IMR-90 (cell line): ENCODE measurements around the gene LCP1. TPM values are rescaled to one million over a fixed set of nuclear protein-coding genes. Genes with fewer than 3 reads are reported as not detected.

ENCODE experiments used
- ATAC-seq: fragments of 200-7000 bp; cut with Tn5 transposase; 2 replicates; pipeline ENCODE4 v1.9.1; 2020; ENCODE audit warnings: low read depth, mild to moderate bottlenecking, moderate library complexity
- BruUV-seq: library from RNA; stranded (reverse); fragments of 400-500 nt; replicated peaks from 2 replicates; lab custom pipeline; 2021; lab: Mats Ljungman, UMichigan
- CTCF ChIA-PET: fragments of 300-600 bp; formaldehyde crosslinking; extraction: SDS; loops from one replicate; lab custom pipeline; 2021; ENCODE audit warnings: antibody characterized with exemption; lab: Yijun Ruan, JAX
- POLR2A ChIA-PET: fragments of 300-600 bp; sonication (Branson Sonifier 250); formaldehyde crosslinking; loops from one replicate; lab custom pipeline; 2022; ENCODE audit warnings: antibody characterized with exemption; ENCODE audit not compliant: unreplicated experiment; lab: Charles Lee
- DNase-seq: peaks from one replicate; pipeline ENCODE4 v3.0.0; 2013
- H2AFZ ChIP-seq: replicated peaks from 2 replicates; pipeline ENCODE3; 2013; ENCODE audit warnings: low read length, mild to moderate bottlenecking; ENCODE audit not compliant: poor library complexity
- H2AK5ac ChIP-seq: 2 replicates; pipeline ENCODE4 v1.6.1; 2013; ENCODE audit warnings: low read depth, low read length, inconsistent platforms
- H2AK9ac ChIP-seq: replicated peaks from 2 replicates; pipeline ENCODE3; 2013; ENCODE audit warnings: mild to moderate bottlenecking, low read depth, low read length, moderate library complexity; ENCODE audit not compliant: poor library complexity
- H2BK120ac ChIP-seq: 2 replicates; pipeline ENCODE4 v1.6.1; 2013; ENCODE audit warnings: low read depth, low read length, inconsistent platforms
- H2BK15ac ChIP-seq: 3 replicates; pipeline ENCODE4 v1.6.1; 2013; ENCODE audit warnings: low read depth, low read length, inconsistent platforms
- H2BK20ac ChIP-seq: 2 replicates; pipeline ENCODE4 v1.6.1; 2013; ENCODE audit warnings: low read depth, mild to moderate bottlenecking, inconsistent platforms, low read length, moderate library complexity
- H2BK5ac ChIP-seq: 2 replicates; pipeline ENCODE4 v1.6.1; 2013; ENCODE audit warnings: mild to moderate bottlenecking, low read depth, low read length, inconsistent platforms; ENCODE audit not compliant: poor library complexity, severe bottlenecking
- H3K14ac ChIP-seq: replicated peaks from 2 replicates; pipeline ENCODE4 v1.6.1; 2013; ENCODE audit warnings: low read depth, low read length, inconsistent platforms
- H3K18ac ChIP-seq: 2 replicates; pipeline ENCODE4 v1.6.1; 2013; ENCODE audit warnings: low read depth, low read length, control low read depth
- H3K23ac ChIP-seq: 2 replicates; pipeline ENCODE4 v1.6.1; 2013; ENCODE audit warnings: low read depth, low read length, inconsistent platforms
- H3K27ac ChIP-seq: 2 replicates; pipeline ENCODE4 v1.5.1; 2013; ENCODE audit warnings: mild to moderate bottlenecking, control low read depth, low read length; ENCODE audit not compliant: insufficient read depth
- H3K27me3 ChIP-seq: 2 replicates; pipeline ENCODE4 v1.6.1; 2013; ENCODE audit warnings: low read length; ENCODE audit not compliant: control insufficient read depth, insufficient read depth
- H3K36me3 ChIP-seq: 2 replicates; pipeline ENCODE4 v1.6.1; 2013; ENCODE audit warnings: low read length, mixed read lengths; ENCODE audit not compliant: control insufficient read depth, insufficient read depth
- H3K4ac ChIP-seq: 2 replicates; pipeline ENCODE4 v1.6.1; 2013; ENCODE audit warnings: low read depth, low read length, inconsistent platforms
- H3K4me1 ChIP-seq: 2 replicates; pipeline ENCODE4 v1.6.1; 2013; ENCODE audit warnings: low read length, mixed read lengths; ENCODE audit not compliant: control insufficient read depth, insufficient read depth
- H3K4me2 ChIP-seq: 2 replicates; pipeline ENCODE4 v1.6.1; 2013; ENCODE audit warnings: low read depth, mild to moderate bottlenecking, control low read depth, low read length, moderate library complexity
- H3K4me3 ChIP-seq: 2 replicates; pipeline ENCODE4 v1.5.1; 2013; ENCODE audit warnings: low read depth, mild to moderate bottlenecking, control low read depth, low read length, moderate library complexity; ENCODE audit not compliant: insufficient read depth
- H3K56ac ChIP-seq: 2 replicates; pipeline ENCODE4 v1.6.1; 2013; ENCODE audit warnings: low read length, inconsistent platforms; ENCODE audit not compliant: insufficient read depth; ENCODE audit errors: extremely low read depth
- H3K79me1 ChIP-seq, 2 experiments: 2 replicates each; pipeline ENCODE4 v1.6.1; 2013; ENCODE audit warnings: low read length in 2 of 2, inconsistent platforms in 1 of 2, low read depth in 1 of 2
- H3K9ac ChIP-seq: 2 replicates; pipeline ENCODE4 v1.6.1; 2013; ENCODE audit warnings: low read depth, low read length, control low read depth
- H3K9me1 ChIP-seq: 2 replicates; pipeline ENCODE4 v1.6.1; 2013; ENCODE audit warnings: low read length, inconsistent platforms; ENCODE audit not compliant: insufficient read depth
- H3K9me3 ChIP-seq: 2 replicates; pipeline ENCODE4 v1.6.1; 2013; ENCODE audit warnings: low read length; ENCODE audit not compliant: control insufficient read depth, insufficient read depth
- H4K20me1 ChIP-seq: 2 replicates; pipeline ENCODE4 v1.6.1; 2013; ENCODE audit warnings: low read length, inconsistent platforms; ENCODE audit not compliant: insufficient read depth
- H4K5ac ChIP-seq: 2 replicates; pipeline ENCODE4 v1.6.1; 2013; ENCODE audit warnings: mild to moderate bottlenecking, low read depth, low read length, control low read depth
- H4K8ac ChIP-seq, 2 experiments: 2 replicates each; pipeline ENCODE4 v1.6.1; 2013; ENCODE audit warnings: low read depth in 2 of 2, low read length in 2 of 2, control low read depth in 1 of 2, inconsistent platforms in 1 of 2
- H4K91ac ChIP-seq: 2 replicates; pipeline ENCODE4 v1.6.1; 2013; ENCODE audit warnings: low read depth, low read length, inconsistent platforms; ENCODE audit not compliant: insufficient read depth
- POLR2A ChIP-seq: IDR thresholded peaks from 2 replicates; pipeline ENCODE4 v1.6.1; 2012; ENCODE audit warnings: mild to moderate bottlenecking, low read depth, low read length
- RFX5 ChIP-seq: IDR thresholded peaks from 2 replicates; pipeline ENCODE4 v1.8.0; 2012; ENCODE audit warnings: low read depth, mild to moderate bottlenecking, low read length, moderate library complexity
- SMC3 ChIP-seq: fragments of 150-350 bp; IDR thresholded peaks from 2 replicates; pipeline ENCODE4 v1.6.1; 2016; ENCODE audit warnings: low read depth, mild to moderate bottlenecking, antibody characterized with exemption, low read length, moderate library complexity
- USF2 ChIP-seq: fragments of 150-350 bp; IDR thresholded peaks from 2 replicates; pipeline ENCODE4 v1.6.1; 2017; ENCODE audit warnings: mild to moderate bottlenecking, antibody characterized with exemption, low read length, low read depth
- WGBS, 2 experiments: methylation state at CpG; one replicate each; pipeline versions ENCODE4 v1.1.5 to v1.1.7; 2013; ENCODE audit warnings: missing lambda C conversion rate in 2 of 2; ENCODE audit not compliant: insufficient read length in 1 of 2; ENCODE audit errors: extremely low coverage in 2 of 2; 5-methylcytosine and 5-hydroxymethylcytosine counted together
- dilution Hi-C: fragments of 300-500 bp; cut with HindIII; formaldehyde crosslinking; loops from one replicate; pipeline ENCODE4 v1.14.3; 2018; ENCODE audit warnings: low sequenced_read_pairs; ENCODE audit not compliant: unreplicated experiment
- in situ Hi-C: fragments of 300-500 bp; cut with MboI; formaldehyde crosslinking; loops from 3 replicates; pipeline ENCODE4 v1.14.3; 2019; ENCODE audit warnings: low sequenced_read_pairs, inconsistent platforms, mixed read lengths
- intact Hi-C: fragments of 100-400 bp; cut with micrococcal nuclease; formaldehyde crosslinking; loops from 2 replicates; pipeline ENCODE4 v1.10.0; 2022
- polyA plus RNA-seq, 3 experiments: library from polyadenylated mRNA; depleted of rRNA; stranded (reverse); fragments of >200 nt; gene quantifications; 2 replicates each; pipeline ENCODE4 v1.2.3, GENCODE V29; 2012; ENCODE audit warnings: low replicate concordance in 1 of 3
- total RNA-seq: library from RNA; depleted of rRNA; stranded (reverse); fragments of >200 nt; gene quantifications from 2 replicates; pipeline ENCODE4 v1.2.3, GENCODE V29; 2012

The LCP1 gene
- total and polyA plus RNA-seq, 2 of the 4 experiments (the other 2 are of a cell fraction): not detected

- dilution Hi-C loops: no loop called here
- H3K4me3 ChIP-seq: no peak overlapping the region
- H3K18ac ChIP-seq: no peak overlapping the region
- H3K27me3 ChIP-seq: peaks cover 2% of the 10 kb centered on the region
- no peak overlapping the region for H3K4me2 ChIP-seq
- no peaks in the 10 kb centered on the region for H3K79me1 ChIP-seq
- no peak overlapping the region for H3K14ac ChIP-seq
- TF ChIP-seq RFX5 (no peak), SMC3 (no peak), USF2 (no peak), POLR2A (no peak)
- CTCF ChIA-PET: no interaction called here
- no peak overlapping the region for H3K23ac ChIP-seq
- no peak for DNase-seq
- H3K4me1 ChIP-seq: no peaks in the 10 kb centered on the region
- H4K20me1 ChIP-seq: no peaks in the 10 kb centered on the region
- no peak overlapping the region for H2BK20ac ChIP-seq
- in situ Hi-C loops: no loop called here
- H3K9me1 ChIP-seq: no peaks in the 10 kb centered on the region
- POLR2A ChIA-PET: no interaction called here
- intact Hi-C loops: no loop called here
- no peaks in the 10 kb centered on the region for H3K9me3 ChIP-seq
- ATAC-seq: no peak
- no peak overlapping the region for H3K9ac ChIP-seq
- H3K56ac ChIP-seq: no peak overlapping the region
- H3K27ac ChIP-seq: no peak overlapping the region
- no peak overlapping the region for H4K5ac ChIP-seq
- H2AFZ ChIP-seq: no peak overlapping the region
- H2AK9ac ChIP-seq: no peak overlapping the region
- no peak overlapping the region for H3K4ac ChIP-seq
- H4K8ac ChIP-seq: no peak overlapping the region
- H2BK5ac ChIP-seq: no peak overlapping the region
- no peaks in the 10 kb centered on the region for H3K36me3 ChIP-seq
- H2BK120ac ChIP-seq: no peak overlapping the region
- WGBS, 2 experiments: no CpG with 5 or more reads among the region's 3 CpGs
- H4K91ac ChIP-seq: no peak overlapping the region
- no peak overlapping the region for H2AK5ac ChIP-seq
- BruUV-seq: no TSS peak
- no peak overlapping the region for H2BK15ac ChIP-seq
Measured at GRCh38 chr13:46170687-46171086, 11.3 kb downstream of the LCP1 start.
